WI38 (cell line): ENCODE measurements around the gene ABHD10.

Source experiments
- H3K4me3 ChIP-seq: 2 replicates; pipeline ENCODE4 v1.5.1; 2011; ENCODE audit warnings: low read depth, mild to moderate bottlenecking, control low read depth, low read length
- CTCF ChIP-seq: IDR thresholded peaks from 2 replicates; pipeline ENCODE4 v1.5.1; 2012; ENCODE audit warnings: low read depth, mild to moderate bottlenecking, control low read depth, low read length

ABHD10 gene

DNA sequence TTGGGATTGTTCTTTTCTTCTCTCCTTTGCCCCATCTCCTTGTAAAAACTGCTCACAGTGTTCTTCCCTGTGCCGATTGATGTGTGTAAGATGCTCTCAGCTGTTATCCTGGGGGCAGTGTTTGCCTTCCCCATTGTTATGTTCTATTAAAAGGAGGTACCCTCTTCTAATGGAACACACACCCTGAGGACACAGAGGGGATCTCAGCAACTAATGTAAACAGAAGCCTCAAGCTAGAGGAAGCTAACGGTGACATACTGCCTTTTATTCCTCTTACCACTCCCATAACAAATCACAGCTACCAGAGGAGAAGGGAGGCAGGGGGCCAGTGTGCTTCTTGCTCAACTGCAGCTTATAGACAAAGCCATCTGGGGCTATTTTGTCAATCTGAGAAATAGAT is 22.1 kb downstream of the ABHD10 start:
- H3K4me3 ChIP-seq: no peak overlapping the region

DNA sequence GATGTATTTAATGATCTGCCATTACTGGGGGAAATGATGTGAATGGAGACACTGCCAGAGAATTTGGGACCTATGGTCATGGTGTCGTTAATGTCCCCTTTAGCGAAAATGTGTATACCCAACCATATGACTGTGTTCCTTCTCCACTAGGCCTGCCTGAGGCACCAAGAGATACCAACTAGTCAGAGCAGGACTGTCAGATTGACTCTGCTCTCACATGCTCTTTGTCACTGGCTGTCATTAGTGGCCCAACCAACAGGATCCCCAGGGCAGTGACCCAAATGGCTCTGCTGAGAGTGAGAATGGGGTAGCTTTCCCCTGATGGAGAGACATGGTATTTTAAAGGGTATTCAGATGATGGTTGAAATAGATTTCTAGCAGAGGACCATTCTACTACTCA is 22.7 kb downstream of the ABHD10 start:
- no peak for TF ChIP-seq CTCF
- H3K4me3 ChIP-seq: no peak overlapping the region

More for the DNA sequence above, 22.1 kb downstream of the ABHD10 start:
- TF ChIP-seq CTCF: no peak

GRCh38 chr3:112002096-112002971 is 23.5 kb downstream of the ABHD10 start:
- no peak for TF ChIP-seq CTCF
- H3K4me3 ChIP-seq: no peak overlapping the region

- H3K4me3 ChIP-seq: no peak overlapping the region
- TF ChIP-seq CTCF: no peak
Observed at GRCh38 chr3:112003321-112004080, 24.7 kb downstream of the ABHD10 start.

DNA sequence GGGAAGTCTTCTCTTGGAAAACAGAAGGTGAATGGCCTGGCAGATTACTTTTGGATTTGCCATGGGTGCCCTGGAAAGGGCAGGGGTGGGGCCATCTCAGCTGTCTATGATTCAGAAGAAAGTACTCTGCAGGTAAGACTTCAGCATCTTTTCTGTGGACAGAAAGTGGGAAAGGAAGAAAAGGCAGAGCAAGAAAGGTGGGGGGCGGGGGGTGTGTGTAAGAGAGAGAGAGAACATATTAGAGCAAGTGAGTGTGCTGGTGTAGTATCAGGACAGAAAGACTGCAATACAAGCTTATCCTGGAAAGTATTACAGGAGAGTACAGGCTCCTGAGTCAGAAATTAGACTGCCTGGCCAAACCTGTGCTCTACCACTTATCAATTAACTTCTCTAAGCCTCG is 25.4 kb downstream of the ABHD10 start:
- TF ChIP-seq CTCF: no peak

DNA sequence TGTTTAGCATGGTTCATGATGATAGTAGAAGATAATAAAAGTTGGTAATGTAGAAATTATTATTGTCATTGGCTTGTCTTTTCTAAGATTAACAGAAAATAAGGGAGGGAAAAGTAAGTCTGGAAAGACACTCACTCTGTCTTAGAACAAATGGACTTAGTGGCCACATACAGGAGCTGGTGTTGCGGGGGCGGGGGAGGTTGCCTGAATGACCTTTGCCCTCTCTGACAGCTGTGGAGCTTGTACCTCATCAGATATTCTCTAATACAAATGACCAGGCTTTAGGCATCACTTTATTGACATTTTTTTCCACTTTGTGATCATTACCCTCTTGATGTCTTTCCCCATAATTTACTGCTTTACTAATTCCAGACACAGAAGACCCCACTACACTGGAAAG is 25.8 kb downstream of the ABHD10 start:
- no peak for TF ChIP-seq CTCF
- no peak overlapping the region for H3K4me3 ChIP-seq

More for the DNA sequence above, 25.4 kb downstream of the ABHD10 start:
- no peak overlapping the region for H3K4me3 ChIP-seq
